OCI-LY1 (cell line): ENCODE measurements around the gene FAM236B.
"Not testable (repeated sequence)": the region's sequence is repeated elsewhere in the genome, so short reads cannot be mapped to it uniquely, and the experiment has no call there.

Experiments
- EZH2 ChIP-seq: fragments of 200-600 bp; sonication (generic), shearing (Covaris generic); IDR thresholded peaks from 2 replicates; pipeline ENCODE4 v1.8.0; 2017; ENCODE audit warnings: borderline replicate concordance, mixed run types, mild to moderate bottlenecking, antibody characterized with exemption, low read length, moderate library complexity, mixed read lengths
- TF ChIP-seq, protein P1 (sequence below): fragments of 200-600 bp; sonication (generic), shearing (Covaris generic); IDR thresholded peaks from 2 replicates; pipeline ENCODE4 v1.5.1; 2017; ENCODE audit warnings: mild to moderate bottlenecking, antibody characterized with exemption, low read length, moderate library complexity, mixed read lengths

DNA sequence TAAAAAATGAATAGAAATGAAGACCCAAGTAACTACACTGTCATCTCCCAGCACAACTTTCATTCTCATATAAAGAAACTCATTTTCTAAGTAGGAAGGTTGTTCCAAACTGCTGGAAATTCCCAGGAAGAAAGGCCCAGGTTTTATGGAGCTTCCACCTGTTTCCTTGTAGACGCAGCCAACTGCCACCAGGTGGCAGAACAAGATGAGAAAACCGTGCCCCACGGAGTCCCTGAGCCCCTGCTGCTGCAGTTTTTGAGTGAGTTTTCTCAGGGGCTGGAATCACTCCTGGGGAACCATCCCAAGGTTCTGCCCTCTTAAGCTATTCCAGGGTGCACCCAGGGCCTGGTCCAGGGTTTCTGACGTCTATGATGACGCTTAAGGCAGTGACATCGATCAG lies 1.5 kb upstream of the FAM236B start:
- TF ChIP-seq, protein P1, sequence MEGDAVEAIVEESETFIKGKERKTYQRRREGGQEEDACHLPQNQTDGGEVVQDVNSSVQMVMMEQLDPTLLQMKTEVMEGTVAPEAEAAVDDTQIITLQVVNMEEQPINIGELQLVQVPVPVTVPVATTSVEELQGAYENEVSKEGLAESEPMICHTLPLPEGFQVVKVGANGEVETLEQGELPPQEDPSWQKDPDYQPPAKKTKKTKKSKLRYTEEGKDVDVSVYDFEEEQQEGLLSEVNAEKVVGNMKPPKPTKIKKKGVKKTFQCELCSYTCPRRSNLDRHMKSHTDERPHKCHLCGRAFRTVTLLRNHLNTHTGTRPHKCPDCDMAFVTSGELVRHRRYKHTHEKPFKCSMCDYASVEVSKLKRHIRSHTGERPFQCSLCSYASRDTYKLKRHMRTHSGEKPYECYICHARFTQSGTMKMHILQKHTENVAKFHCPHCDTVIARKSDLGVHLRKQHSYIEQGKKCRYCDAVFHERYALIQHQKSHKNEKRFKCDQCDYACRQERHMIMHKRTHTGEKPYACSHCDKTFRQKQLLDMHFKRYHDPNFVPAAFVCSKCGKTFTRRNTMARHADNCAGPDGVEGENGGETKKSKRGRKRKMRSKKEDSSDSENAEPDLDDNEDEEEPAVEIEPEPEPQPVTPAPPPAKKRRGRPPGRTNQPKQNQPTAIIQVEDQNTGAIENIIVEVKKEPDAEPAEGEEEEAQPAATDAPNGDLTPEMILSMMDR: not testable (repeated sequence)
- TF ChIP-seq EZH2: not testable (repeated sequence)
